Stimulated activated CD8-positive, alpha-beta memory T cell treated with anti-CD3 and anti-CD28 coated beads, Interleukin-2, amount 100 ng/mL, for 48 hours (primary cell): ENCODE data around the gene CELA3B.
"Not testable (repeated sequence)": the region's sequence is repeated elsewhere in the genome, so short reads cannot be mapped to it uniquely, and the experiment has no call there.

Source experiments
- DNase-seq, 2 donors: peaks; one replicate each; pipeline ENCODE4 v3.0.0-alpha.2; 2020; ENCODE audit warnings: low read depth in 2 of 2

Gene CELA3B

GRCh38 chr1:21980515-21981220 is 3.8 kb downstream of the CELA3B start:
- not testable (repeated sequence) for DNase-seq

DNA sequence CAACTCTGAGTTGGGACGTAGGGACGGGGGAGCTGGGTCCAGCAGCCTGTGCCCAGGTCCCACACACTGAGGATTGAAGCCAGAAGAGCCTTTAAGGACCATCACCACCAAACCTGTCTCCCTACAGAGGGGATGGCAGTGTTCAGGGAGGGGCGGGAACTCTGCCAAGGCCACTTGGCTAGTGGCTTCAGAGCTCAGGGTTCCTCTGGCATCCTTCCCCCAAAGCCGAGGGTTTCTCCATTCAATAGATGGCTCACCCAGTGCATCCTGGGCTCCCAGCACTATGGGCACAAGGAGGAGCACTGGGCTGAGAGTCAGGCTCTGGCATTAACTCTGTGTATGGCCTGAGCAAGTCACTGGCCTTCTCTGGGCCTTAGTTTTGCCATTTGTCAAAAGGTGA is 4.4 kb downstream of the CELA3B start:
- DNase-seq = not testable (repeated sequence)

- DNase-seq = not testable (repeated sequence)
Measured at GRCh38 chr1:21982122-21982521, 5.3 kb downstream of the CELA3B start.

GRCh38 chr1:21983539-21983938 is 6.7 kb downstream of the CELA3B start:
- DNase-seq = not testable (repeated sequence)

GRCh38 chr1:21985893-21986292 is 9.1 kb downstream of the CELA3B start:
- DNase-seq = not testable (repeated sequence)

DNA sequence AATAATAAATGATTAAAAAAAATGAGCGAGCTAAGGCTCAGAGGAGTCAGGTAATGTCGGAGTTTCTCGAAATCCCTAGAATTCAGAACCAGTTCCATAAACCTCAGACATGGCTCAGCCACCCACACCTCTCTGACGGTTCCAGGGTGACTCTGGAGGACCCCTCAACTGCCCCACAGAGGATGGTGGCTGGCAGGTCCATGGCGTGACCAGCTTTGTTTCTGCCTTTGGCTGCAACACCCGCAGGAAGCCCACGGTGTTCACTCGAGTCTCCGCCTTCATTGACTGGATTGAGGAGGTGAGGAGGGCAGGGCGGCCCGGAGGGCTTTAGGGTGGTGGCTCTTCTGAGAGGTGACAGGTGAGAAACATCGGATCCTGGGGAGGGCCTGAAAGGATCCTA is 9.6 kb downstream of the CELA3B start:
- DNase-seq = not testable (repeated sequence)

DNA sequence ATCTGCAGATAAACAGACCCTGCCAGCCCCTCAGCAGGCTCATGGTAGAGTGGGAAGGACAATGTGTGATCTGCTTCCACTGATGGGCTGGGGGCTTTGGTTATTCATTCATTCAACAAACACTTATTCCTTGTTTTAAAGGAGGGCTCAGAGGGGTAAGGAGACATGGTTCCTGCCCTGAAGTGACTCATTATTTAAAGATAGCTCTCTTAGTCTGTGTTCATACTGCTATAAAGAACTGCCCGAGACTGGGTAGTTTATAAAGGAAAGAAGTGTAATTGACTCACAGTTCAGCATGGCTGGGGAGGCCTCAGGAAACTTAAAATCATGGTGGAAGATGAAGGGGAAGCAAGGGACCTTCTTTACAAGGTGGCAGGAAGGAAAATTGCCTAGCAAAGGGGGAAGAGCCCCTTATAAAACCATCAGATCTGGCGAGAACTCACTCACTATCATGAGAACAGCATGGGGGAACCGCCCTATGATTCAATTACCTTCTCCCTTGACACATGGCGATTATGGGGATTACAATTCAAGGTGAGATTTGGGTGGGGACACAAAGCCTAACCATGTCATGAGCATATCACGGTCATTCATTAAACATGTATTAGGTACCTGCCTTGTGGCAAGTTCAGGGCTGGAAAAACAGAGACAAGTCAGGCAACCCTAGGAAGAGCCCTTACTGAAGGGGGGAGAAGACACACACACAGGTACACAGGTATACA is 13.0 kb downstream of the CELA3B start:
- DNase-seq = not testable (repeated sequence)

DNA sequence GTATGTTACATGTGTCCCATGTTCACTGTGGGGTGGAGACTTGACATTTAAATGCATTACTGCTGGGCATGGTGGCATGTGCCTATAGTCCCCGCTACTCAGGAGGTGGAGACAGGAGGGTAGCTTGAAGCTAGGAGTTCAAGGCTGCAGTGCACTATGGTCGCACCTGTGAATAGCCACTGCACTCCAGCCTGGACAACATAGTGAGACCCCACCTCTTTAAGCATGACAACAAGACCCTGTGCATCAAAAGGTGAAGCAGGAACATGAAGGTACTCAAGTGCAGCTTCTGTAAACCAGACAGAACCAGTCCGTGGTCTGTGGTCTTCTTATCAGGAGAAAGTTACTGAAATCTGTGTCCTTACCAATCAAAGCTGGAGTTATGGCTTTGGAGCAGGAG is 15.4 kb downstream of the CELA3B start:
- DNase-seq = not testable (repeated sequence)

DNA sequence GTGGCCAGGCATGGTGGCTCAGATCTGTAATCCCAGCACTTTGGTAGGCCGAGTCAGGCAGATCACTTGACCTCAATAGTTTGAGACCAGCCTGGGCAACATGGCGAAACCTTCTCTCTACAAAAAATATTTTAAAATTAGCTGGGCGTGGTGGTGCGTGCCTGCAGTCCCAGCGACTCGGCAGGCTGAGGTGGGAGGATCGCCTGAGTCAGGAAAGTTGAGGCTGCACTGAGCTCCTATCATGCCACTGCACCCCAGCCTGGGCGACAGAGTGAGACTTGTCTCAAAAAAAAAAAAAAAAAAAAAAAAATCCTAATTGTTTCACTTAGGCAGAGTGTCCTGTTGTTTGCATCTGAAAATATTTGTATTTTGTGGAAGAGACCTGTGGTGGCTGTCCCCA is 17.9 kb downstream of the CELA3B start:
- DNase-seq = not testable (repeated sequence)

DNA sequence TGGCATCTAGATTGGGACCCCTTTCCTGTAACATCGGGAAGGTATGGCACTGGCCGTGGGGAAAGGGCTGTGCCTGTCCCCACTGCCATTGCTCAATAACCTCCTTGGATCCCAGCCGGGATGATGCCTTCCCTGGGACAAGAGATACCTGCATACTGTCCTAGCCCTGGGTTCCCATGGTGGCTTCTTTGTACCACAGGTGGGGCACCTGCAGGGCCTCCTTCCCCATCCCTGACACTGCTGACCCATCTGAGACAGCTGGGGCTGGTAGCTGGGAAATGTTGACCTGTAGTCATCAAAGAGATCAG is 19.8 kb downstream of the CELA3B start:
- DNase-seq = not testable (repeated sequence)

DNA sequence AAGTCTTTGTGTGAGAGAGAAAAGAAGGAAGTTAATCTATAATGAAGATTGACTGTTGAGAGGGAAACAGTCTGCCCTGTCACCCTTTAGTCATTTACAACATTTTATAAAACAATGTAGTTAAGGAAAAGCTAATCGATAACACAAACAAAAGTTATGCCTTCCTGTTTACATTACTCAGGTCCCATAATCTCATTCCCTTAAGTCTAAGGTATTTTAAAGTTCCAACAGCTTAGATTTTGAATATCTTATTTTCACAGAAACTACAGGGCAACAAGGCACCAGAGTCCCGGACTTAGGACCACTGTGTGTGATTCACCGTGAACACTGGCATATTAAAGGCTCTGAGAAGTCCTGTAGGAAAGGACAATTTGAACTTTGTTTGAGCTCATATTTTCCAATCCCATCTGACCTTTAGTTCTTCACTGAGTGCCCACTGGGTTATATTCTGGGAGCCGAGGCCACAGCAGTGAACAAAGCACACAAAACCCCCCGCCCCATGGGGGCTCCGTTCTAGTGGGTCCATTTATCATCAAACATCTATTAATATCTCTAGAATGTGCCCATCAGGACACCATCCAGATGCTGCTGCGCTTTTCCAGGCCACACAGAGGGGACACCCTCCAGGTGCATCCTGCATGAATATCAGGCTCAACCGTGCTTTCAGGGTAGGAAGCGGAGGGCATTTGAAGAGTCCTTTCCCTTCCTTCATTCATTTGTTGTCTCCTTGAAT is 21.2 kb downstream of the CELA3B start:
- not testable (repeated sequence) for DNase-seq

DNA sequence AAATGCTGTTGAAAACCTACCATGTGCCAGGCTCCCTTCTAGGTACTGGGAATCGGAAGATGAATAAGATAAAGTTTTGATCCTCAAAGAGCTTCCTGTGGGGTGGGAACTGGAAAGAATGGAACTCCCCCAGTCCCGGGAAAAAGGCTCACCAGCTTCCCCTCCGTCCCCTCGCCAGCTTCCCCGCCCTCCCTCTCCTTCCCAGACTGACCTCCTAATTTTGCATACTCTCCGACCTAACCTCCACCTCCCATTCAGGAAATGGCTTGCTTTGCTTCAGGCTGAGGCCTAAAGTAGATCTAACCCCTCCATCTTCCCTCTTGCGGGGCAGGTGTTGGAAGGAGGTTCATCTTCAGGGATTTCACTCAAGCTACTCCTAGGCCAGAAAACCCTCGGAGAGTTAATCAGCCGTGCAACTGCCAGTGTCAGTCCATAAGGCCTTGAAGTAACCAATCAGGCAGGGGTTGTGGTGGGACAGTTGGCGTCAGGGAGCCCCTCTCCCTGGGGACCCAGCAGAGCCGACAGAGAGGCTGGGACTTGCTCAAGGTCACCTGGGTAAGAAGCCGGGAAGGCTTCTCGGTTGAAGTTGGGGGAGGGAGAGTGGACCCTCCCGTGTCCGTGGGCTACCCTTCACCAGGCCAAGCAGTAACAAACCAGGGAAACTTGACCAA is 21.9 kb downstream of the CELA3B start:
- not testable (repeated sequence) for DNase-seq

GRCh38 chr1:21999645-22000044 is 22.8 kb downstream of the CELA3B start:
- not testable (repeated sequence) for DNase-seq

DNA sequence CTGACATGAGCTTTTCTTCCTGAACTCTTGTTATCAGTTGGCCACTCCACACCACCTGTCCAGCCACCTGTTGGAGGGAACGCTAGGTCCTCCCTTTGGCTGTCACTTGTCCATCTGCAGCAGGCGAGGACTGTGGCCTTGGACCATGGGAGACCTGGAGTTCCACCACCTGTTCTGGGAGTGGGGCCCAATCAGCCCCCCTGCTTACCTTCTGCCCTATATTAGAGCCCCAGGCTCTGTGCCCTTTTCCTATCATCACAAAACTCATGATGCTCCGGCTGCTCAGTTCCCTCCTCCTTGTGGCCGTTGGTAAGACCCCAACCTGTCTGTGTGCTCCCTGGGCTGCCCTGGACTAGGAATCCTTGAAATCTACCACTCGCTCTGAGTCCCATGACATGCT is 24.6 kb downstream of the CELA3B start, which contains the start of gene CELA3A:
Gene CELA3A (plus strand): TSS at position 249 of the 400 bp plus-strand sequence. CDS start 18 bp downstream, at position 267.
- no peak for DNase-seq

DNA sequence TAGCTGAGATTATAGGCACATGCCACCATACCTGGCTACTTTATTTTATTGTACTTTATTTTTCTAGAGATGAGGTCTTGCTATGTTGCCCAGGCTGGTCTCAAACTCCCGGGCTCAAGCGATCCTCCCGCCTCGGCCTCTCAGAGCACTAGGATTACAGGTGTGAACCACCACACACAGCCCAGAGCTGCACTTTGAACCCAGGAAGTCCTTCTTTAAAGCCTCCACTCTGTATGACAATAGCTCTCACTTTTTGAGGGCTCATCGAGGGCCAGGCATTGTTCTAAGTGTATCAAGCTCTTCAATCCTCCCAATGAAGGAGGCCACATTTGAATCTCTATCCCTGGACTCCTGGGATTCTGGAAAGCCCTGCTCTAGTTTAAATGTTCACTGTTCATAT is 25.6 kb downstream of the CELA3B start:
- DNase-seq = not testable (repeated sequence)

- not testable (repeated sequence) for DNase-seq
Measured at GRCh38 chr1:22002875-22003274, 26.1 kb downstream of the CELA3B start.

DNA sequence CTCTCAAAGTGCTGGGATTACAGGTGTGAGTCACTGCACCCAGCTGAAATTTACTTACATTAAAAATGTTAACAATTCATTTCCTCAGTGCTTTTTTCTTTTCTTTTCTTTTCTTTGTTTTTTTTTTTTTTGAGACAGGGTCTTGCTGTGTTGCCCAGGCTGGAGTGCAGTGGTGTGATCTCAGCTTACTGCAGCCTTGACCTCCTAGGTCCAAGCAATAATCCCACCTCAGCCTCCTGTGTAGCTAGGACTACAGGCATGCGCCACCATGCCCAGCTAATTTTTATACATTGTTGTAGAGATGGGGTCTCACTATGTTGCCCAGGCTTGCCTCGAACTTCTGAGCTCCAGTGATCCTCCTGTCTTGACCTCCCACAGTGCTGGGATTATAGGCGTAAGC is 27.1 kb downstream of the CELA3B start:
- not testable (repeated sequence) for DNase-seq

DNA sequence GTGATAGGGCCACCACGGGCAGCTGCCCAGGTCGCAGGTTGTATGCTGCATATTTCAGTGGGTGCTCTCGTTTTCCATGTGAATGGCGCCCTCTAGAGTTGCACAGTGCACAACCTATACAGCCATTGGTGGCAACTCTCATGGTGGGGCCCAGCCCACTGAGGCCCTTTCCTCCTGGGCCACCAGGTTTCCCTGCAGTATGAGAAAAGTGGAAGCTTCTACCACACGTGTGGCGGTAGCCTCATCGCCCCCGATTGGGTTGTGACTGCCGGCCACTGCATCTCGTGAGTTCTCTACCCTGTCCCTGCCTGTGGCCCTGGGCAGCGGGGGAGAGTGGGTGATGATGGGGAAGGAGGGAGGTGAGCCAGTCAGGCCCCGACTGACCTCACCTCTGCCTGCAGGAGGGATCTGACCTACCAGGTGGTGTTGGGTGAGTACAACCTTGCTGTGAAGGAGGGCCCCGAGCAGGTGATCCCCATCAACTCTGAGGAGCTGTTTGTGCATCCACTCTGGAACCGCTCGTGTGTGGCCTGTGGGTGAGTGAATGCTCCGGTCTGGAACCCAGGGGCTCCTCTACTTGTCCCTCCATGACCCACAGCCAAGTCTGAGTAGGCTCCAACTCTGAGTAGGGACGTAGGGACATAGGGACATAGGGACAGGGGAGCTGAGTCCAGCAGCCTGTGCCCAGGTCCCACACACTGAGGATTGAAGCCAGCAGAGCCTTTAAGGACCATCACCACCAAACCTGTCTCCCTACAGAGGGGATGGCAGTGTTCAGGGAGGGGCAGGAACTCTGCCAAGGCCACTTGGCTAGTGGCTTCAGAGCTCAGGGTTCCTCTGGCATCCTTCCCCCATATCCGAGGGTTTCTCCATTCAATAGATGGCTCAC is 28.7 kb downstream of the CELA3B start:
- DNase-seq = not testable (repeated sequence)

GRCh38 chr1:22006736-22007135 is 29.9 kb downstream of the CELA3B start:
- DNase-seq = not testable (repeated sequence)

DNA sequence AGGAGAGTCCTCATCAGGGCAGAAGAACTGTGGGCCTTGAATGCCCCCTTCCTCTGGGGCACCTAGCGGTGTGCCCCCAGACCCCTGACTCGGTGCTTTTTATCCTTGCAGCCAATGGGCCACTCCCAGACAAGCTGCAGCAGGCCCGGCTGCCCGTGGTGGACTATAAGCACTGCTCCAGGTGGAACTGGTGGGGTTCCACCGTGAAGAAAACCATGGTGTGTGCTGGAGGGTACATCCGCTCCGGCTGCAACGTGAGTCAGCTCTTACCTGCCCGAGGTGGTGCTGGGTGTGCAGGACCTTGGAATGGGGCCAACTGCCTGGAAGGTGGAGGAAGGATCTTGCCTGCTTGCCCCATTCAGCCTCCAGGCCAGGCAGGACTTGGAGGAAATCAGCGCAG is 30.4 kb downstream of the CELA3B start:
- DNase-seq = not testable (repeated sequence)

DNA sequence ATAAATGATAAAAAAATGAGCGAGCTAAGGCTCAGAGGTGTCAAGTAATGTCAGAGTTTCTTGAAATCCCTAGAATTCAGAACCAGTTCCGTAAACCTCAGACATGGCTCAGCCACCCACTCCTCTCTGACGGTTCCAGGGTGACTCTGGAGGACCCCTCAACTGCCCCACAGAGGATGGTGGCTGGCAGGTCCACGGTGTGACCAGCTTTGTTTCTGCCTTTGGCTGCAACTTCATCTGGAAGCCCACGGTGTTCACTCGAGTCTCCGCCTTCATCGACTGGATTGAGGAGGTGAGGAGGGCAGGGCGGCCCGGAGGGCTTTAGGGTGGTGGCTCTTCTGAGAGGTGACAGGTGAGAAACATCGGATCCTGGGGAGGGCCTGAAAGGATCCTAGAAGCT is 32.7 kb downstream of the CELA3B start:
- DNase-seq = not testable (repeated sequence)
